Measurements from ENCODE around the gene TP63. TPM values are rescaled to one million over a fixed set of nuclear protein-coding genes. Genes with fewer than 3 reads are reported as not detected.

TP63 gene
- total RNA-seq, 1 experiment from 2014 or later = not detected

DNA sequence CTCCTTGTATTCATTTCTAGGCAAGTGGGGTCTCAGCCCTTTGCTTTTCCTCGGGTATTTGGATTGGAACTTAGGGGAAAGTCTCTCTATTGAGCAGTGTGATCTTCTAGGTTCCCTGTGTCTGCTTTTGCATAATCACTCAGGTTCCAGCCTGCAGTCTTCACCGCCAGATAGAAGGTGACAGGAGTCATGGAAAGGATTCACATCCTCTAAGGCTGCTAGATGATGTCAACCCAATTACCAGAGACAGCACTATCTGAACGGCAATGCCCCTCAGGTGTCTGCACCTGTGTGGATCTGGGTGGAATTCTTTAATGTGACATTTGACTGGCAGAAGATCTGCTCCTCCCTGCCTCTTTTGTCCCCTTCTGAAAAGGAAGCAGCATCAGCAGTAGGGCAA, 311.8 kb downstream of the TP63 start:
- TF ChIP-seq, protein P1, sequence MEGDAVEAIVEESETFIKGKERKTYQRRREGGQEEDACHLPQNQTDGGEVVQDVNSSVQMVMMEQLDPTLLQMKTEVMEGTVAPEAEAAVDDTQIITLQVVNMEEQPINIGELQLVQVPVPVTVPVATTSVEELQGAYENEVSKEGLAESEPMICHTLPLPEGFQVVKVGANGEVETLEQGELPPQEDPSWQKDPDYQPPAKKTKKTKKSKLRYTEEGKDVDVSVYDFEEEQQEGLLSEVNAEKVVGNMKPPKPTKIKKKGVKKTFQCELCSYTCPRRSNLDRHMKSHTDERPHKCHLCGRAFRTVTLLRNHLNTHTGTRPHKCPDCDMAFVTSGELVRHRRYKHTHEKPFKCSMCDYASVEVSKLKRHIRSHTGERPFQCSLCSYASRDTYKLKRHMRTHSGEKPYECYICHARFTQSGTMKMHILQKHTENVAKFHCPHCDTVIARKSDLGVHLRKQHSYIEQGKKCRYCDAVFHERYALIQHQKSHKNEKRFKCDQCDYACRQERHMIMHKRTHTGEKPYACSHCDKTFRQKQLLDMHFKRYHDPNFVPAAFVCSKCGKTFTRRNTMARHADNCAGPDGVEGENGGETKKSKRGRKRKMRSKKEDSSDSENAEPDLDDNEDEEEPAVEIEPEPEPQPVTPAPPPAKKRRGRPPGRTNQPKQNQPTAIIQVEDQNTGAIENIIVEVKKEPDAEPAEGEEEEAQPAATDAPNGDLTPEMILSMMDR (conservative IDR thresholded peaks at IDR 0.05) = no peak

More for the DNA sequence above, 311.8 kb downstream of the TP63 start:
- H3K79me2 ChIP-seq (ENCODE audit: insufficient read depth, low read length) = no peaks in the 10 kb centered on the region
- H2BK15ac ChIP-seq (ENCODE audit: low read depth, low read length) = no peak overlapping the region
- no peak overlapping the region for H3K56ac ChIP-seq (ENCODE audit: insufficient read length, low read depth, low read length)
- WGBS (ENCODE audit: extremely low coverage, insufficient read length, low lambda C conversion rate) = no CpG with 5 or more reads among the region's 3 CpGs
- Mint-ChIP-seq H3K4me1 (no peaks in the 10 kb centered on the region), H3K36me3 (ENCODE audit: insufficient read depth in 1 of 3, low read depth in 3 of 3) (no peaks in the 10 kb centered on the region), H3K27me3 (ENCODE audit: low read depth) (no peaks in the 10 kb centered on the region), H3K4me3 (no peak overlapping the region), H3K9me3 (no peaks in the 10 kb centered on the region), H3K27ac (no peak overlapping the region)
- H3K18ac ChIP-seq (ENCODE audit: insufficient read length, low read depth, low read length) = no peak overlapping the region
- no peak overlapping the region for H3K9ac ChIP-seq (ENCODE audit: extremely low read depth, insufficient read length, low read length)
- H2BK5ac ChIP-seq (ENCODE audit: insufficient read length, low read length) = no peak overlapping the region
- no peaks in the 10 kb centered on the region for H3K23me2 ChIP-seq (ENCODE audit: insufficient read length, low read depth, low read length, poor library complexity, severe bottlenecking)
- no peaks in the 10 kb centered on the region for H4K20me1 ChIP-seq (ENCODE audit: control insufficient read depth, insufficient read depth, insufficient read length)
- no peak overlapping the region for H3K27ac ChIP-seq (ENCODE audit: insufficient read length, low read depth, low read length)
- no peaks in the 10 kb centered on the region for H3K79me1 ChIP-seq (ENCODE audit: insufficient read depth, low read depth, low read length, poor library complexity, severe bottlenecking)
- no peak for DNase-seq
- H2BK120ac ChIP-seq (ENCODE audit: low read depth, low read length, poor library complexity, severe bottlenecking) = no peak overlapping the region
- H3K9me3 ChIP-seq (ENCODE audit: control insufficient read depth, low read depth, low read length) = no peaks in the 10 kb centered on the region
- no peak overlapping the region for H4K5ac ChIP-seq (ENCODE audit: insufficient read length, low read depth, low read length)
- no peaks in the 10 kb centered on the region for H3K4me1 ChIP-seq (ENCODE audit: insufficient read depth, low read length)
- H2BK12ac ChIP-seq (ENCODE audit: insufficient read length, low read depth, low read length) = no peak overlapping the region
- no peak overlapping the region for H2BK20ac ChIP-seq (ENCODE audit: low read depth, low read length, poor library complexity, severe bottlenecking)
- H4K91ac ChIP-seq (ENCODE audit: insufficient read length, low read depth, low read length) = no peak overlapping the region
- H3K14ac ChIP-seq (ENCODE audit: insufficient read depth, low read length) = no peak overlapping the region
- no peak overlapping the region for H4K8ac ChIP-seq (replicated peaks; ENCODE audit: insufficient read length, low read depth, low read length)
- no peak overlapping the region for H2AFZ ChIP-seq (ENCODE audit: low read length)
- no peak overlapping the region for H3K23ac ChIP-seq (ENCODE audit: insufficient read length, low read depth, low read length)
- no peak overlapping the region for H3K4ac ChIP-seq (ENCODE audit: low read depth, low read length)
- no peak overlapping the region for H3K4me2 ChIP-seq (ENCODE audit: insufficient read depth, insufficient read length, low read length)
- H3T11ph ChIP-seq (ENCODE audit: low read length) = no peak overlapping the region
- no peak overlapping the region for H2AK5ac ChIP-seq (ENCODE audit: insufficient read length, low read length)
- no peaks in the 10 kb centered on the region for H3K27me3 ChIP-seq (ENCODE audit: insufficient read depth, low read length)

Data from H9 (cell line).